Suprapubic skin (tissue), 4 donors: ENCODE measurements around the gene BUB1B. TPM values are rescaled to one million over a fixed set of nuclear protein-coding genes. Genes with fewer than 3 reads are reported as not detected.

Experiments
- DNase-seq, 2 donors: peaks; one replicate each; pipeline ENCODE4 v3.0.0-alpha.2; 2019; ENCODE audit warnings: low spot score in 2 of 2
- H3K27ac ChIP-seq: fragments of 200-600 bp; sonication (generic); one replicate; pipeline ENCODE4 v1.5.1; 2019
- H3K27me3 ChIP-seq: fragments of 200-600 bp; sonication (generic); one replicate; pipeline ENCODE4 v1.5.1; 2019
- H3K36me3 ChIP-seq: fragments of 200-600 bp; sonication (generic); one replicate; pipeline ENCODE4 v1.5.1; 2019
- H3K4me1 ChIP-seq: fragments of 200-600 bp; sonication (generic); one replicate; pipeline ENCODE4 v1.5.1; 2019
- H3K4me3 ChIP-seq: fragments of 200-600 bp; sonication (generic); one replicate; pipeline ENCODE4 v1.5.1; 2019; ENCODE audit warnings: mild to moderate bottlenecking
- H3K9me3 ChIP-seq: fragments of 200-600 bp; sonication (generic); one replicate; pipeline ENCODE4 v1.5.1; 2019
- EP300 ChIP-seq: sonication (generic); formaldehyde crosslinking; IDR thresholded peaks from one replicate; pipeline ENCODE4 v1.6.1; 2017; ENCODE audit warnings: antibody characterized with exemption
- POLR2A ChIP-seq, 2 donors: fragments of 450-650 bp; IDR thresholded peaks; one replicate each; pipeline ENCODE4 v1.6.1; 2017; ENCODE audit warnings: antibody characterized with exemption in 2 of 2, mild to moderate bottlenecking in 2 of 2, moderate library complexity in 2 of 2
- POLR2AphosphoS5 ChIP-seq, 3 donors: sonication (generic); formaldehyde crosslinking; IDR thresholded peaks; one replicate each; pipeline ENCODE4 v1.6.1; 2017; ENCODE audit warnings: antibody characterized with exemption in 3 of 3
- WGBS: methylation state at CpG from one replicate; pipeline ENCODE4 v1.1.5; 2018; 5-methylcytosine and 5-hydroxymethylcytosine counted together
- total RNA-seq, 4 donors: library from RNA; depleted of rRNA; stranded (reverse); fragments of >200 nt; gene quantifications; one replicate each; pipeline ENCODE4 v1.1.0, GENCODE V29; 2016
- TF ChIP-seq, protein P1 (sequence below), 2 donors: fragments of 200-600 bp in 1 of 2; fragments of 450-650 bp in 1 of 2; sonication (generic) in 1 of 2; IDR thresholded peaks; one replicate each; pipeline ENCODE4 v1.5.1; 2016 to 2019; ENCODE audit warnings: antibody characterized with exemption in 2 of 2, mild to moderate bottlenecking in 1 of 2, moderate library complexity in 1 of 2

BUB1B gene
- total RNA-seq, 4 donors from 2014 or later, result 1.8 to 12.2 (median 8.8) TPM

DNA sequence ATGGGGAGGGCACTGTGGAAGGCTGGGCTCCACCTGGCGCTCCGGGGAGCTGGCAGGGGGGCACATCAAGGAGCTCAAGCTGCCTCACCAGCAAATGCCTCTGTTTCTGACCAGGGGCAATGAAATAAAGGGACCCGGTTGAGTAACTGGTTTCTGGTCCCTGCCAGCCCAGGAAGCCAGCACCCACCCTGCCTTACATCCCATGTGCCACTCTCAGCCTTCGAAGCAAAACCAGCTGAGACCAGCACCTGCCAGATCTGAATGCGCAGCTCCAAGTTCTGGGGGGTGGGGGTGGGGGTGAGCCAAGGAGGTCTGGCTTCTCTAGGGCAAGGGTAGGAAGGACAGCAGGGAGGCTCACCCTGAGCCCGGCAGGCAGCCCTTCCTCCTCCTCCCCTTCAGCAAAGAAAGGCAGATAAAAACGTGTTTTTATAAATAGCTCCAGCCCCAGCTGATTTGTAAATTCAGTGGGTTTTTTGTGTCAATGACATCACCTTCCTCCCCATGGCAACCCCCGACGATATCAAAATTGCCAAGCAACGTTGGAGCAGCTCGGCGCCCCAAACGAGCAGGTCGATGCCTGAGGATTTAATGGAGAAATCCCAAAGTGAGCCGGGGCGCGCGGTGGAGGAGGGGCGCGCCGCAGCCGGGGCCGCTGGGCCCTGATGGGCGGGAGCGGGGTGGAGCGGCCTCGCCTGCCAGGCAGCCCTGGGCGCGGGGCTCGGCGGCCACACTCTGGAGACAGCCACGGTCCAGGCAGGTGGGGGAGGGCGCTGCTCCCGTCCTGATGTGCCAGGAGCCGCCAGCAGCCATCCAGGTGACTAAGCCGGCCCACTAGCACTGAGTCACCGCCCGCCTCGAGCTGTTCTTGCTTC lies 77.9 kb downstream of the BUB1B start, which contains the start of gene PAK6:
TSS of gene PAK6 (plus strand) at position 532 of the 872 bp plus-strand sequence. CDS start 25,723 bp downstream, outside the sequence.
- TF ChIP-seq EP300 (no peak), POLR2AphosphoS5 (IDR thresholded peaks at IDR 0.05) (peak in 1 of 3 donors; percentile 29)
- Histone ChIP-seq H3K27ac (peak within 1 kb of the TSS; percentile 92), H3K27me3 (peaks cover 8% of the 10 kb centered on the region), H3K4me3 (peak within 1 kb of the TSS; percentile 42), H3K4me1 (peaks cover 67% of the 10 kb centered on the region), H3K9me3 (no peaks in the 10 kb centered on the region), H3K36me3 (no peaks in the 10 kb centered on the region)
- no peak for DNase-seq
- 8% methylated on average over 23 of the region's 39 CpGs for WGBS

DNA sequence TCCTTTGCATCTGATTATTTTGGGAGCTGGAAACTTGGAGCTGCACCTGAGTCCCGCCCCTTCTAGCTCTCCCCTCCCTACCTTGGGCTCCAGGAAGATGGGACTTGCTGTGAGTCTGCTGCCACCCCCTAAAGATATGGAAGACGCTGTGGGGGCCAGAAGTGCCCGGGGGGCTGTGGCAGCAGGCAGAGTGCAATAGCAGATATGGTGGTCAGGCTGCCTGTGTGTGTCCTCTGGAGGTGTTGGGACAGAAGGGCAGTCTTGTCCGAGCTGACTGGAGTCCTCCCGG lies 78.5 kb downstream of the BUB1B start:
- H3K27me3 ChIP-seq, result peaks cover 8% of the 10 kb centered on the region
- peak overlapping the region; percentile 92 for H3K27ac ChIP-seq
- WGBS, result 27% methylated on average over 3 of the region's 5 CpGs

DNA sequence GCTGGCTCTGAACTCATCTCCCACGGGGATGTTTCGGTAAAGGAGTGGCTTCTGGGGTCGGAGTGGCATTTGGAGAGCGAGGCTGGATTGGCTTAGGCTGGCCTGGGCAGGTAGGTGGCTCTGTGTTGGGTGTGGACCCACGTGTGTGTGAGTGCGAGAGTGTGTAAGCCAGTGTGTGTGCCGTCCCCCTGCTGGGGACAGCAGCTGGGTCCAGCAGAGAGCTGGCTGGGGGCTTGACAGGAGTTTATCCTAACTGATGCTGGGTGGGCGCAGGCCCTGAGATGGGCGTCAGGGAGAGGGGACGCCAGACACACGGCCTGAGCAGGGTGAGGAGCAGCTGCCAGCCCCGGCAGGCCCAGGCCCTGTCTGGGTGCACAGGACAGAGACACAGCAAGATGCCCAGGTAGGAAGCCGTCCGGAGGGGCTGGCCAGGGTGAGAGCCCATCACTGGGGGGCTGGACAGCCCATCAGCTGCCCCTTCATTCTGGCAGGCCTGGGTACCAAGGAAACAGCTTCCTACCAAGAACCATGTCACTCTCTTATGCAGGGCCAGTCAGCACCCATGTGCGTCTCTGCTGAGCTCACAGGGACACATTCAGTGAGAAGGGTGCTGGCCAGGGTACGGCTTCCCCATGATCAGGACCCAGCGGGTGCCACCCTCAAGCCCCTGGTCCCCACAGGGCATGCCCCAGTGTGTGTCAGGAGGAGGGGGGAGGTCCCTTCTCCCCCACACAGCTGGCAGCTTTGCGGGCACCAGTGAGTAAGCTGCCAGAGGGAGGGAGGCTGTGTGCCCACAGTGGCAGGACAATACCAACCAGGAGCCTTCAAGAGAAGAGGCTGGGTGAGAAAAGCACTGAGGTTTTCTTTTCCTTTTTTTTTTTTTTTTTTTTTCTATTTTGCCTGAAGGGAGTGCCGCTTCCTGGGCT lies 79.1 kb downstream of the BUB1B start:
- DNase-seq, result peak in 1 of 2 donors; percentile 56
- H3K4me1 ChIP-seq, result peaks cover 64% of the 10 kb centered on the region
- no peaks in the 10 kb centered on the region for H3K36me3 ChIP-seq
- TF ChIP-seq EP300 (no peak), POLR2A (IDR thresholded peaks at IDR 0.05) (no peak), POLR2AphosphoS5 (IDR thresholded peaks at IDR 0.05) (no peak)
- TF ChIP-seq, protein P1, sequence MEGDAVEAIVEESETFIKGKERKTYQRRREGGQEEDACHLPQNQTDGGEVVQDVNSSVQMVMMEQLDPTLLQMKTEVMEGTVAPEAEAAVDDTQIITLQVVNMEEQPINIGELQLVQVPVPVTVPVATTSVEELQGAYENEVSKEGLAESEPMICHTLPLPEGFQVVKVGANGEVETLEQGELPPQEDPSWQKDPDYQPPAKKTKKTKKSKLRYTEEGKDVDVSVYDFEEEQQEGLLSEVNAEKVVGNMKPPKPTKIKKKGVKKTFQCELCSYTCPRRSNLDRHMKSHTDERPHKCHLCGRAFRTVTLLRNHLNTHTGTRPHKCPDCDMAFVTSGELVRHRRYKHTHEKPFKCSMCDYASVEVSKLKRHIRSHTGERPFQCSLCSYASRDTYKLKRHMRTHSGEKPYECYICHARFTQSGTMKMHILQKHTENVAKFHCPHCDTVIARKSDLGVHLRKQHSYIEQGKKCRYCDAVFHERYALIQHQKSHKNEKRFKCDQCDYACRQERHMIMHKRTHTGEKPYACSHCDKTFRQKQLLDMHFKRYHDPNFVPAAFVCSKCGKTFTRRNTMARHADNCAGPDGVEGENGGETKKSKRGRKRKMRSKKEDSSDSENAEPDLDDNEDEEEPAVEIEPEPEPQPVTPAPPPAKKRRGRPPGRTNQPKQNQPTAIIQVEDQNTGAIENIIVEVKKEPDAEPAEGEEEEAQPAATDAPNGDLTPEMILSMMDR (IDR thresholded peaks at IDR 0.05), result no peak
- WGBS, result 60% methylated on average over 15 of the region's 19 CpGs
- no peaks in the 10 kb centered on the region for H3K9me3 ChIP-seq
- peak overlapping the region; percentile 42 for H3K4me3 ChIP-seq
- peak overlapping the region; percentile 92 for H3K27ac ChIP-seq
- H3K27me3 ChIP-seq, result peaks cover 8% of the 10 kb centered on the region

More for the DNA sequence above, 78.5 kb downstream of the BUB1B start:
- DNase-seq, result no peak
- no peaks in the 10 kb centered on the region for H3K9me3 ChIP-seq
- peak overlapping the region; percentile 42 for H3K4me3 ChIP-seq
- H3K36me3 ChIP-seq, result no peaks in the 10 kb centered on the region
- TF ChIP-seq, protein P1 (IDR thresholded peaks at IDR 0.05), result no peak
- no peak for TF ChIP-seq POLR2AphosphoS5 (IDR thresholded peaks at IDR 0.05)
- no peak for TF ChIP-seq EP300
- no peak for TF ChIP-seq POLR2A (IDR thresholded peaks at IDR 0.05)
- H3K4me1 ChIP-seq, result peaks cover 64% of the 10 kb centered on the region

DNA sequence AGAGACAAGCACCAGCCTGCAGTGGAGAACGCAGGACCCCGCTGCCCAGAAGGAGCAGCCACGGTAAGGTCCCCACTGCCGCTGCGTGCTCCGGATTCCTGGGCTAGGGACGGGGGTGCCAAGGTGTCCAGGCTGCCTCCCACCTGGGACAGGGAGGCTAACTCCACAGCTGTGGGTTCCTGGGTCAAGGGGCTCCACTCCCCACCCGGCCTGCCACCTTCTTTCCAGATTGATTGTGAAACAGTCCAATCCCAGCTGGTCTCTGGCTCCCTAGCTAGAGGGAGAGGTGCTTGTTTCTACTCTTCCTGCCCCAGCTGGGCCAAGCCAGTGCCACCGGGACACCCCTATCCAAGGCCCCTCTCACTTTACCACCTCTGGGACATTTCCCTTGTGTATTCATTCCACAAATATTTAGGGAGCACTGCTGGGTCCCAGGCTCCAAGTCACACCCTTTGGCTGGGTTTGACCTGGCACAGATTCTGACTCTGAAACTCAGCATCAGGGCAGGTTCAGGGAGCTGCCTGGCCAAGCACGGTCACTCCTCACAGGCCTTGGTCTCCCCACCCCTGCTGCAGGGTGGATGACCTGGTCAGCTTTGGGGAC lies 79.9 kb downstream of the BUB1B start:
- Histone ChIP-seq H3K36me3 (no peaks in the 10 kb centered on the region), H3K27me3 (peaks cover 8% of the 10 kb centered on the region), H3K4me1 (peaks cover 67% of the 10 kb centered on the region), H3K9me3 (no peaks in the 10 kb centered on the region), H3K27ac (peak overlapping the region; percentile 92), H3K4me3 (peak overlapping the region; percentile 42)
- WGBS, result 48% methylated on average over 10 of the region's 10 CpGs
- TF ChIP-seq POLR2A (IDR thresholded peaks at IDR 0.05), result no peak
- no peak for TF ChIP-seq POLR2AphosphoS5 (IDR thresholded peaks at IDR 0.05)
- TF ChIP-seq, protein P1 (IDR thresholded peaks at IDR 0.05), result no peak
- TF ChIP-seq EP300, result no peak
- DNase-seq, result peak in 1 of 2 donors; percentile 55
